CD4-positive, alpha-beta T cell treated with Interleukin-21 for 1 hour (primary cell): Measurements from ENCODE around the gene LUC7L3.

Experiments used
- DNase-seq: peaks from one replicate; pipeline ENCODE4 v3.0.0-alpha.2; 2020

Gene LUC7L3

DNA sequence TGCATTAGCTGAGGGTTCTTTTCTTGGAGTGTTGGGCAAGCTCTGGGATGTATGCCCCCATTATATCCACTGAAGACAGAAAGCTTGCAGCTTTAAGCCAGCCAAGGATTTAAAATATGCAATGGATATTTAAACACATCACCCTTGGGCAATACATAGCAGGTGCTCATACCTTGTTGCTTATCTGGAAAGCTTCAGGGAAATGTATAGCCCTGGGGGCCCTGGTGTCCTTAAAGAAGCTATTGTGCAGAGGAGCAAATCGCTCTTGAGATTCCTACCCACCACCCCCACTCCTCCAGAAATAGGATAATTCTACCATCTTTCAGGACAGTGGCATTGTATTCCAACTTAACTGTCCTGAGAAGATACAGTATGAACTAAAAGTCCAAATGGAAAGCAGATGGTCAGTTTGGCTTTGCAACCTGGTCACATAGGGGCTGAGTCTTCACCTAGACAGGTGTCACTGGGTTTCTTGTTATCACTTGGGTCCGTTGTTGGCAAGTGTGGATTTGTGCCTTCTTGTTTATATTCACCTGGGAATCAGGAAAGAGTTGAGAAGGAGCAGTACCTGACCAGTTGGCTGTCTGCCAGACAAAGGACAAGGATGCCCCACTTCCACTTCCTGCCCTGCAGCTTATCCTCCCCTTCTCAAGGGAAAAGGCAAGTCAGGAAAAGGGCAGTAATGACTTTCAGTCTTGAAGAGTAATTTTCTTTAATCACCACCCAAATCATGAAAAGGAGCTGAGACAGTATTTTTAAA is 44.5 kb downstream of the LUC7L3 start:
- DNase-seq = no peak

- DNase-seq = no peak
These were observed 45.3 kb downstream of the LUC7L3 start for GRCh38 chr17:50764734-50765149.

GRCh38 chr17:50765454-50766221 is 46.2 kb downstream of the LUC7L3 start:
- DNase-seq = no peak

DNA sequence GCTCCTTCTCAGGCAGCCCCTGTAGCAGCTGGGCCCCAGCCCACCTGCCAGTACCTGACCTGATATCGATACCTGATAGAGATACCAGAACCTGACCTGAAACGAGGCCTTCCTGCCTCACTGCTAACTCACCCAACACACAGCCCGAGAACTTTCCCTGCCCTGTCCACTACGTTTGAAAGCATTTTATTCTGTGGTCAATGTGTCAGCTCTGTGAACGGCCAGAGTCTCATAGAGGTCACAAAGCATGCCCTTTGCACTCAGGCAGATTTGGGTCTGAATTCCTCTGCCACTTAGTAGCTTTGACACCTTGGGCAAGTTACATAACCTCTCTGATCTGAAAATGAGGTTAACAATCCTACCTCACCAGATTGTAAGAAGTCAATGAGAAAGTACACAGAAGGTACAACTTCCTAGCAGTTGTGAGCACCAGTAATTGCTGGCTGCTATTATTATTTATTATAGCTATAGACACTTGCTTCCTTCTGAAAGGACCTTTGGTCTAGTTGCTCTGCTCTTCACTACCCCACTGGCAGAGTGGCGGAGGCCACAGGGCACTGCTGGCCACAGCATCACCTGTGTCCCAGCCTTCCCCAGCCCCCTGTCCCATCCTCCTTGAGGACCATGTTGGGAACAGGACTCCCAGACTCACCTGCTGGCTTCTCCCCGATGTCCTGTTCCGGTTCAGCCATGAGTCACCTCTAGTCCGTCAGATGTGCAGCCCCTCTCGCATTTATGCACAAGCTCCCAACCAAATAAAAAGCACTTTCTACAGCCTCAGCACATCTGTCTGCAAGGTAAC is 47.0 kb downstream of the LUC7L3 start:
- DNase-seq = no peak

DNA sequence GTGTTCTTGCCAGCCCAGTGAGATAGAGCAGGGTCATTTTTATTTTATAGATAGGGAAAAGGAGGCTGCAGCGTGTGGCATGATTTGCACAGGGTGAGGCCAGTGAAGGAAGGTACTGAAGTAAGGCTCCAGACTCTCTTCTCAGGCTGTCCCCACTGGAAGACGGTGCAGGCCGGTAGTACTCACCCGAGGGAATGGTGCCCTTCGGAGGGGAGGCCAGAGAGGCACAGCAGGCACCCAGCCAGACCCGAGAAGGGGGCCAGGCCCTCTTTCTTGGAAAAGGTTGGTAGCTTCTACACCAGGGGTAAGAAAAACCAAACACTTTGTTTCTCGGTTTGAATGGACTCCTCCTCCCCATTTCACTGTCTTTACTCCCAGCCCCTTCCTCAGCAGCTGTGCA is 47.6 kb downstream of the LUC7L3 start:
- no peak for DNase-seq

GRCh38 chr17:50767446-50767845 is 48.0 kb downstream of the LUC7L3 start, which contains the start of gene ANKRD40CL:
Gene ANKRD40CL (minus strand): TSS chr17:50767518. CDS start chr17:50766913, 605 bp downstream.
- DNase-seq = no peak

DNA sequence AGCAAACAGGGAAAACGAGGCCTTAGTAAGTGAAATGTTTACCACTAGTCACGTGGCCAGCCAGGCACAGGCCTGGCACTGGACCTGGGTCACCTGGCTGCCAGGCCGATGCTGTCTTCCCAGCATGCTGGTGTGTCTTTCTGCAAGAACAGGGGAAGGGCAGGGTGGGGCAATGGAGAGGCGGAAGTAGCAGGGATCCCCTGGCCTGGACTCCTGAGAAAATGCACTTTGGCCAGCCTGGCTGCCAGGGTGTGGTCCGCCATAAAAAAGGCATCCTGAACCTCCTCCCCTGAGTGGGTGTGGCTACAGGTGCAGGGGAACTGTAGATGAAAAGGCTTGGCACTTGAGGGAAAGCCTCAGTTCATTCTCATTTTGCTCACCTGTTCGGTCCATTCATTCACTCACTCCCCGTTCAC is 49.0 kb downstream of the LUC7L3 start:
- DNase-seq = no peak

DNA sequence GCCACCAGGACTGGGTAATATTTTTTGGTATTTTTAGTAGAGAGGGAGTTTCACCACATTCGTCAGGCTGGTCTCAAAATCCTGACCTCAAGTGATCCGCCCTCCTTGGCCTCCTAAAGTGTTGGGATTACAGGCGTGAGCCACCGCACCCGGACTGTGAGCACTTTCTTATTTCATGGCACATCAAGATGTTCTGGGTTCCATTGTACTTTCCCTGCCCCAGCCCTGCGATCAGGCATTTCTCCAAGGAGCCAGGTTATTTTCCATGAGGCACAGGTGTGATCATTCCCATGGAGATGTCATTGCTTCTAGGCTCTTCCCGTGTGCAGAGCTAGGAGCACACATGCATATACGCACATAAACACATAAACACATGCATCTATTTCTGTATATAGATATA is 50.5 kb downstream of the LUC7L3 start:
- no peak for DNase-seq

DNA sequence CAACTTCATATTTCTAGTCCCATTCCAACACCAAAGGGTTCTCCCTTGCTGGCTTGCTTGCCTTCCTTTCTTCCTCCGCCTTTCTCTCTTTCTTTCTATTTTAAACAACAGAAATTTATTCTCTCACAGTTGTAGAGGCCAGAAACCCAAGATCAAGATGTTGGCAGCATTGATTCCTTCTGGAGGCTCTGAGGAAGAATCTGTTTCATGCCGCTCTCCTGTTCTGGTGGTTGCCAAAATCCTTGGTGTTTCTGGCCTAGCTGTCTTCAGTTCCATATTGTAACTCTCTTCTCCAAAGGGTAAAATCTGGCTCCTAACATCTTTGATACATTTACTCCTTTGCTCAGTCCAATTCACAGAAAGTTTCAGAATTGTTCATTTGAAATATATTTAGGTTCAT is 50.9 kb downstream of the LUC7L3 start:
- DNase-seq = no peak

DNA sequence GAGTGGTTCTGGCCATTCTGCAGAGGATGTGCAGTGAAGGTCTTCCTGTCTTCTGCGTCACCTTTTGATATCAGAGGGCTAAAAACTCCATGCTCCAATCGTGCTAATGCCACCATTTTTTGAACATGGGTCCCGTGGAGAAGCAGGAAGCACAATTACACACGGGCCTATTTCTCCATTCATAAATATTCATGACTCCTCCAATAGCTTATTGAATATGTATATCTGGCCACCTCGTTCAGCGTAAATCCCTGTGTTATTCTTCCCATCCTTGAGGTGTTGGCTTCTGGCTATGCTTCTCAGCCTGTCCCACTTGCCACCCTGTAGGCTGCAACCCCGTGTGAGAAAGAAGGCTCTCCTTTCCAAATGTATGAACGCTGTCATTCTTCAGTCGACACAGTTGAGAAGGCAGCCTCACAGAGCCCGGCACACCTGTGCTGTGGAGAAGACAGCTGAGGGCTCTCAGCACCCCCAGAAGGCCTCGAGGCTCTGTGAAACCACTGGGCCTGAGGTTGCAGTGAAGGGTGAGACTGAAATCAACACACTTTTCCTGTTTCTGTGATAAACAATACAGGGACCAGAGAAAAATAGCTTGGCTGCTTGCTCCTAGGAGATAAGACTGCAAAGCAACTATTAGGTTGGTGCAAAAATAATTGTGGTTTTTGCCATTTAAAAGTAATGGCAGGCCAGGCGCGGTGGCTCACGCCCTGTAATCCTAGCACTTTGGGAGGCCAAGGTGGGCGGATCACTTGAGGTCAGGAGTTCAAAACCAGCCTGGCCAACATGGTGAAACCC is 52.8 kb downstream of the LUC7L3 start:
- no peak for DNase-seq

DNA sequence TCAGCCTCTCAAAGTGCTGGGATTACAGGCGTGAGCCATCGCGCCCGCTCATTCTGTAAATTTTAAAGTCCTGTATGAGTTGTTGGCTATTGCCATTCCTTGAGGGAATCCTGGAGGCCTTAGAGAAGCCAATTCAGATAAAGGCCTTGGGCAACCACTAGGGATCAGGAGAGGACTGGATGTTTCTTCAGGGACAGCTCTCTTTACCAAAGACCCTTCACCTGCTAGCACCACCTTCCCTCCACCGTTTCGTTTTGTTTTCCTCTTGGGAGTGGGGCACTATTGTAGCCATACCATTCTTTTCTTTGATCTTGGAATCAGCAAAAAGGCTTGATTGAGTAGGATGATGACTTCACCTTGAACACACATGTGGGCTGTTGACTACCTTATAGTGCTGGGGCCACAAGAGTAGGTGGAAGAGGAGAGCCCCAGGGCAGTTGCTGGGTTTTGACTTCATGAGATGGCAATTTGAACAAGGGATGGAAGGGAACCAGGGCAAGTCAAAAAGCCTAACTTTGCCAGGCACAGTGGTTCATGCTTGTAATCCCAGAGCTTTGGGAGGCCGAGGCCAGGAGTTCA is 54.9 kb downstream of the LUC7L3 start:
- DNase-seq = no peak

DNA sequence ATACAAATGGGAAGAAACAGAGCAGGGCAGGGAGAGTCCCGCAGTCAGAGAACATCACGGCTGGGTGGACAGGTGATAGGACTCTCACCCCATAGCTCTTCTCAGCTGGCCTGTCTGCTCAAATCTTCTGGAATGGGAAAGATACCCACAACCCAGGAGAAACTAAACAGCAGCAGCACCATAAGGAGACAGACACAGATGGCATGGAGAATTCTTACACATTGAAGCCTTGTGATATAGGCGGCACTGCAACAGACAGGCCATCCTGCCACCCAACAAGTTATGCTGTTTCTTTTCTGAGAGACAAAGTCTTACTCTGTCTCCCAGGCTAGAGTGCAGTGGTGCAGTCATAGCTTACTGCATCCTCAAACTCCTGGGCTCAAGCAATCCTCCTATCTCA is 56.5 kb downstream of the LUC7L3 start:
- DNase-seq = no peak

- no peak for DNase-seq
These were observed 59.1 kb downstream of the LUC7L3 start for GRCh38 chr17:50778471-50778870.

DNA sequence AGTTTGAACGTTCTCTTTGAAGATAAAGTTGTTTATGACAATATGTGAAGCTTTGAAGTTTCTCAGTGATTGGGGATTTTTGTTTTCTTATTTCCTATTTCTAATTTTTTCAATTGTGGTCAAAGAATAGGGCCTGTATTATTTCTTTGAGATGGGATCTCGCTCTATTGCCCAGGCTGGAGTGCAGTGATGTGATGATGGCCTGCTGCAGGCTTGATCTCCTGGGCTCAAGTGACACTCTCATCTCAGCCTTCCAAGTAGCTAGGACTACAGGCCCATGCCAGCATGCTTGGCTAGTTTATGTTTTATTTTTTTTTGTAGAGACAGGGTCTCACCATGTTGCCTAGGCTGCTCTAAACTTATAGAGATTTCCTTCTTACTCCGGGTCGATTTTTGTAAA is 59.6 kb downstream of the LUC7L3 start:
- DNase-seq = no peak

DNA sequence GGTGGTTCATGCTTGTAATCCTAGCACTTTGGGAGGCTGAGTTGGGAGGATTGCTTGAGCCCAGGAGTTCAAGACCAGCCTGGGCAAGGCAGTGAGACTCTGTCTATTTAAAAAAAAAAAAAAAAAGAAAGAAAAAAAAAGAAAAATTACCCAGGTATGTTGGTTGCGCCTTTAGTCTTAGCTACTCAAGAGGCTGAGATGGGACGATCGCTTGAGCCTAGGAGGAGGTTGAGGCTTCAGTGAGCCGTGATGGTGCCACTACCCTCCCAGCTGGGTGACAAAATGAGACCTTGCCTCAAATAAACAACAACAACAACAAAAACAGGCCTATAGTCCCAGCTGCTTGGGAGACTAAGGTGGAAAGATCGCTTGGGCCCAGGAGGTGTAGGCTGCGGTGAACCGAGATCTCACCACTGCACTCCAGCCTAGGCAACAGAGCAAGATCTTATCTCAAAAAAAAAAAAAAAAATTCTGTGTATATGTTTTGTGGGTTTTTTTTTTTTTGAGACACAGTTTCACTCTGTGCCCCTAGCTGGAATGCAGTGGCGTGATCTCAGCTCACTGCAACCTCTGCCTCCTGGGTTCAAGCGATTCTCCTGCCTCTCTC is 60.4 kb downstream of the LUC7L3 start:
- peak; percentile 72 for DNase-seq

- DNase-seq = no peak
These were observed 61.8 kb downstream of the LUC7L3 start for GRCh38 chr17:50781167-50781566.

GRCh38 chr17:50783193-50783660 is 63.8 kb downstream of the LUC7L3 start:
- DNase-seq = peak; percentile 82

- DNase-seq = no peak
These were observed 64.5 kb downstream of the LUC7L3 start for GRCh38 chr17:50783905-50784304.

DNA sequence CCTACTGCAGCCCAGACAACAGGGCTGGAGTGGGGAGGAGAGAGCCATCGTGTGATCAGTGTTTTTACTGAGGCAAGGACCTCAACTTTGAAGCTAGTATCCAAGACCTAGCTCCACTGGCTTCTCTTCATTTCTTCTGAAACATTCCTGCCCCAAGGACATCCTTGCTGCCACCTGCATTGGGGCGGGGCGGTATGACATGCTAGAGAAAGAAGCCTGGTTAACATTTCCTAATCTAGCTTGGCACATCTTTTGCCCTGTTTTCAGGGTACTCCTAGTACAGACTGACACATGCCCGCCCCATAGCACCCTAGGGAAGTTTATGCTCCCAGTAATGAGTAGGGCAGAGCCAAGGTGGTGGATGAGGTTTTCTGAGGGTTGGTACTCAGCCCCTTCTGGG is 65.7 kb downstream of the LUC7L3 start:
- no peak for DNase-seq

GRCh38 chr17:50785946-50786570 is 66.7 kb downstream of the LUC7L3 start:
- no peak for DNase-seq

DNA sequence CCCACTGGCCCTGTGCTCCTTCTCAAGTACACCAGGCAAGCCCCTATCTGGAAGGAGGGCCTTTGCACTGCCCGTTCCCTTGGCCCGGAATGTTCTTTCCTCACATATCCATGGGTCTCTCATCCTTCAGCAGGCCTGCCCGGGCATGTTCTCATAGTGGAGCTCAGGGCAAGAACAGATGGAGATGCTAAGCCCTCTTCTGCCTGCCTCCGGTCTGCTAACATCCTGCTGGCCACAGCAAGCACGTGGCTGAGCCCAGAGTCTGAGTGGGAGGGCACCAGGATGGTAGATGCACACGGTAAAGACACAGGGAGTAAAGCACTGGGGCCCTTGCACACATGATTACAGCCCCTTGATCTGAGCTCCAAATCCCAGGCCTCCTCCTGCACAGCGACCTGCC is 67.7 kb downstream of the LUC7L3 start:
- no peak for DNase-seq
